NCI-H1105 treated with DMSO at 0.1 percent for 48 hours (cell line): ENCODE measurements around the gene NFIX.
A peak's percentile ranks its signal among the peaks of the same experiment; 100 is the strongest.

ENCODE experiments used
- DNase-seq: peaks from one replicate; lab custom pipeline; 2025; lab: John Stamatoyannopoulos, UW

Gene NFIX

GRCh38 chr19:13104848-13105711, 109.8 kb downstream of the NFIX start:
- DNase-seq = no peak

GRCh38 chr19:13109361-13110098, 114.3 kb downstream of the NFIX start:
- DNase-seq = no peak

DNA sequence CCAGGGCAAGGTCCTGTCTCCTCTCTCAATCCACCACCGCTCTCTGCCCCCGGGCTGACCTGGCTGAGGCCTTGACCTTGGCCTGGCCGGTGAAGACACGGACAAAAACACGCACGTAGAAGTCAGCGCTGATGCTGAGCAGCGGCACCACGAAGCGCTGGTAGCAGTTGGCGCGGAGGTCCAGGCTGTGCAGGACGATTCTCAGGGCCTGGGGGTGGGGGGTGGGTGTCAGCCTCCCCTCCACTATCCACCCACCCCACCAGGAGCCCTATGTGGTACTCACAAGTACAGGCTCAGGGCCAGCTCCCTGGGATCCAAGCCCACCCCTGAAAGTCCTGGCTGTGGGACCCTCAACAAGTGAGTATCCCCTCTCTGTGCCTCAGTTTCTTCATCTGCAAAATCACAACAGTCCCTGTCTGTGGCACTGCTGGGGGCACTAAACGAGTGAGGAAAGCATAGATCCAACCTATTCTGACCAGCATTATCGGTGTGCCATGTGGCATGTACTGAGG, 114.9 kb downstream of the NFIX start:
- DNase-seq = no peak

GRCh38 chr19:13112555-13112954, 117.3 kb downstream of the NFIX start:
- no peak for DNase-seq

GRCh38 chr19:13115936-13116281, 120.6 kb downstream of the NFIX start:
- DNase-seq = no peak

DNA sequence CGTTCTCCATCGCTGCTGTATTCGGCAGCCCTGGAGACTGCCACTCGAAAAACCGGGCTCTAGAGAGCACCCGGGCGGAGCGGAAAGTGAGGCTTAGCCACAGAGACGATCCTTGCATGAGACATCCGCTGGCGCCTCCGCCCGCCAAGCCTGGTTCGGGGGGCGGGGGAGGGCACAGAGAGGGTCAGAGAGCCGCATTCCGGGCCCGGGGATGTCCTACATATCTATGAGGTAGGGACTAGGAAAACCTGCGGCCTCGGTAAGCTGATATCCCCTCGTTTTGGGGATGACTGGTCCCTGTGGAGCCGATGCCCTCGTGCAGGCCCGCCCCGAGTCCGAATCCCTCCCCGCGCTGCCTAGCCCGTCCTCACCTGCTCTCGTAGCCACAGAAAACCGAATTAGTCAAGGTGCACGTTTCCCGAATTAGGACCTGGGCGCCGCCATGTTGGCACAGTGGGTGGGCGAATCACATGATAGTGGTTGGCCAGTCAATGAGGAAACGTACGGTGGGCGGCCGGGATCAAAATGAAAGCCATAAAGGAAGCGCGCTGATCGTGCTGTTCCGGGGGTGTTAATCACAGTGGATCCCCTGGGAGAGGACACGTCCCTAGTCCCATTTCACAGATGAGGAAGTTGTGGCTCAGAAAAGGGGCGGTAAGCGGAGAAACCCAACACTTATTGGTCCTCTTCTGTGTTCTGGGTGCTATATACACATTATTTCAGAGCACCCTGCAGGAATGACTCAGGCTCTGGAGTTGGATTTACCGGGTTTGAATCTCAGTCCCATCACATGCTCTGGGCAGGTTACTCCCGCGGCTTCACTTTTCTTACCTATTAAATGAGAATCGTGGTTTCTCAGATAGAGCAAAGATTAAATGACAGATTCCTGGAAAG, 121.3 kb downstream of the NFIX start, which contains the start of gene TRMT1:
Gene TRMT1 (minus strand): TSS at position 459 of the 894 bp plus-strand sequence. CDS start 341 bp downstream, at position 118.
- peak; percentile 87 for DNase-seq

DNA sequence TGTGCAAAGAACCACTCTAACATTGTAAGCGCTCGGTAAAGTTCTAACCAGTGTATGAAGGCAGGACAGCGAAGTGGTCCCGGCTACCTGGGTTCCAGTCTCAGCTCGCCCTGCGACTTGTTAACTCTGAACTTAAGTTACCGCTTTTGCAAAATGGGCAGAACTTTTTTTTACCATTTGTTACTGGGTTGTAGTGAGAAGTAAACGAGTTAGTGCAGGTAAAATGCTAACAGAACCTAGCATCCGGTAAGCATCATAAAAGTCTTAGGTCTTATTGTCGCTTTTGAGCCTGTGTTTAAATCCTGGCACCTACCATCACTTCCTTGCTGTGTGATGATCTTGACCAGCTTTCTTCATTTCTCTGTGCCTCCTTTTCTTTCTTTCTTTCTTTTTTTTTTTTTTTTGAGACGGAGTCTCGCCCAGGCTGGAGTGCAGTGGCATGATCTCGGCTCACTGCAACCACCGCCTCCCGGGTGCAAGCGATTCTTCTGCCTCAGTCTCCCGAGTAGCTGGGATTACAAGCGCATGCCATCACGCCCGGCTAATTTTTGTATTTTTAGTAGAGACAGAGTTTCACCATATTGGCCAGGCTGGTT, 122.0 kb downstream of the NFIX start:
- no peak for DNase-seq

GRCh38 chr19:13117772-13118423, 122.6 kb downstream of the NFIX start, which contains the start of gene NACC1:
Gene NACC1 (plus strand): TSS chr19:13118264. CDS start chr19:13135208, 16,944 bp downstream.
- DNase-seq = peak; percentile 89

GRCh38 chr19:13118424-13119193, 123.3 kb downstream of the NFIX start:
- peak; percentile 42 for DNase-seq

DNA sequence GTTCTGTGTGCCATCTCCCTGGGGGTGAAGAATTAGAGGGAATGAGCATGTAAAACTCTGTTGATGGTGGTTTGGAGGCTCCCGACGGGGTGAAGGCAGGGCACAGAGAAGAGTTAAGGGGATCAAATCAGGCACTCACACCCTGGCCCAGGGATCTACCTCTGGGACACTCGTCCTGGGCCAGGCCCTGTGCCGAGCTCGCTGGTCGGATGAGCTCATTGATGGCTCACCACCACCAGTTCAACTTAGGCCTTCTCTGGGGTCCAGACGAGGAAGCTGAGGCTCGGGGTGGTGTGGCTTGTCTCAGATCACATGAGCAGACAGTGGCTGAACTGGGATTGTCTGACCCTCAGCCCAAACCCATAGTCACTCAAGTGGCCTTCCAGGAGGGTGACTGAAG, 124.4 kb downstream of the NFIX start:
- no peak for DNase-seq

- no peak for DNase-seq
Measured at GRCh38 chr19:13120031-13120430, 124.8 kb downstream of the NFIX start.

GRCh38 chr19:13120817-13121216, 125.5 kb downstream of the NFIX start:
- no peak for DNase-seq

- no peak for DNase-seq
Measured at GRCh38 chr19:13121551-13122274, 126.4 kb downstream of the NFIX start.

DNA sequence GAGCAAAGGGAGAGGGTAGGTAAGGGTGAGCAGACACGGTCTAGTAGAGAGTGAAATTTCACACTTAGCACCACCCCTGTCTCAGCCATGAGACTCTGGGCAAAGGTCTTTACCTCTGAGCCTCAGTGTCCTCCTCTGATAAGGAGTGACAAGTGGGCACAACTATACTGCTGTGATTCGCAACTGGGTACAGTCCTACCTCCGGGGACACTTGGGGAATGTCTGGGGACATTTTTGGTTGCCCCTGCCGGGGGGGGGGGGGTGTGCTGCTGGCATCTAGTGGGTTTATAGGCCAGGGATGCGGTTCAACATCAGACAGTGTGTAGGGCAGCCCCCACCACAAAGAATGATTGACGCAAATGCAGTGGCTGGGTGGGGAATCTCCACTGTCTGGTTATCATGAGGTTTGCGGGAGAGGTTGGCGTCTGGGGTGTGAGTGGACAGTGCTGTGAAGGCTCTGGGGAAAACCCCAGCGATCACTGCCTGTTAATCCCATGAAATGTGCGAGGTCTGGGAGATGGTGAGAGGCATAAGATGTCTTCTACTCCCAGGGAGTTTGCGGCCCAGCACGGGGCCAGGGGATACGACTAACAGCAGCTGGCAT, 127.1 kb downstream of the NFIX start:
- no peak for DNase-seq

DNA sequence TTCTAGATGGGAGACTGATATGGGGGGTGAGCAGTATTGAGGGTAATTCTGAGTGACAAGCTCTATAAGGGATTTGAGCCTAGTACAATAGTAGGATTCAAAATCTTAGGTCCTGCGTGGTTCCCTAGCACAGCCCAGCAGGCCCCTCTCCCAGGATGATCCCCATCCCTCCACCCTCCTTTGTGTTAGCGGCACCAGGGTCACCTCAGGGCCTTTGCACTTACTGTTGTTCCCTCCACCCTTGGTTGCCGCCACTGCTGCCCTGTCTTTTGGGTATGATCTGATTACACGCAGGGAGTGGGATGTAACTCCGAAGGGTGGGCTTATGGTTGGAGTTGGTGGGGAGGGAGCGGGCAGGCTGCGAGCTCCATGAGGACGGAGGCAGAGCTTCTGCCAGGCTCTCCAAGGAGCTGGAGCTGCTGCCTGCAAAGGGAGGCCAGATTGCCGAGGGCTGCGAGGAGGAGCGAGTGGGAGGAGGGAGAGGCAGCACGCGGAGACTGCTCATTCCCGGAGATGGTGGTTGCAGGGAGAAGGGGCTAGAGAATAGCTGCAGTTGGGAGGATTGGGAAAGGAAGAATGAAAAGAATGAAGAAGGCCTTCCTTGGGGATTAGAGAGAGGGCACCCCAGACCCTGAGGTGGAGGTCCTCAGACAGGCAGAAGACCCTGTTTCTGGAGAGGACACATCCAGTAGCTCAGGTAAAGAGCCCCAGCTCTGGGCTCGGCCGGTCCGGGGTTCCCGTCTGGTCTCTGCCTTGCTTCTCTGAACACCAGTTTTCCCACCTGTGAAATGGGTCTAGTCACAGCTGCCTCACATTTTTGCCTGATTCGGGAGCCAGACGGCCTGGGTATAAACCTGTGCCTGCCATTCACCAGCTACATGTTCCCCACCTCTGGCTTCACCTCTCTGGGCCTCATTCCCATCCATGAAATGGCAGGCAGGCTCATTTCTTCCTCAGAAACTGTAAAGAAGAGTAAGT, 128.0 kb downstream of the NFIX start:
- no peak for DNase-seq

DNA sequence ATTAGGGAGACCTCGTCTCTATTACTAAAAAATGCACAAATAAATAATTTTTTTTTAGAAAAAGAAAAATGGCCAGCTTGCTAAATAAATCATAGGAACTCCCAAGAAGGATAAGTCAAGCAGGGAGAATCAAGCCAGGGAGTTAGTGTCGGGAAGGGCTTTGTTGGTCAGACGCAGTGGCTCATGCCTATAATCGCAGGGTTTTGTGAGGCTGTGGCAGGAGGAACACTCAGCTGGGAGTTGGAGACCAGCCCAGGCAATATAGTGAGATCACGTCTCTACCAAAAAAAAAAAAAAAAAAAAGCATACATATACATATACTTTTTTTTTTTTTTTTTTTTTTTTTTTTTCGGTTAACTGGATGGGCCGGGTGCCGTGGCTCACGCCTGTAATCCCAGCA, 131.8 kb downstream of the NFIX start:
- no peak for DNase-seq

DNA sequence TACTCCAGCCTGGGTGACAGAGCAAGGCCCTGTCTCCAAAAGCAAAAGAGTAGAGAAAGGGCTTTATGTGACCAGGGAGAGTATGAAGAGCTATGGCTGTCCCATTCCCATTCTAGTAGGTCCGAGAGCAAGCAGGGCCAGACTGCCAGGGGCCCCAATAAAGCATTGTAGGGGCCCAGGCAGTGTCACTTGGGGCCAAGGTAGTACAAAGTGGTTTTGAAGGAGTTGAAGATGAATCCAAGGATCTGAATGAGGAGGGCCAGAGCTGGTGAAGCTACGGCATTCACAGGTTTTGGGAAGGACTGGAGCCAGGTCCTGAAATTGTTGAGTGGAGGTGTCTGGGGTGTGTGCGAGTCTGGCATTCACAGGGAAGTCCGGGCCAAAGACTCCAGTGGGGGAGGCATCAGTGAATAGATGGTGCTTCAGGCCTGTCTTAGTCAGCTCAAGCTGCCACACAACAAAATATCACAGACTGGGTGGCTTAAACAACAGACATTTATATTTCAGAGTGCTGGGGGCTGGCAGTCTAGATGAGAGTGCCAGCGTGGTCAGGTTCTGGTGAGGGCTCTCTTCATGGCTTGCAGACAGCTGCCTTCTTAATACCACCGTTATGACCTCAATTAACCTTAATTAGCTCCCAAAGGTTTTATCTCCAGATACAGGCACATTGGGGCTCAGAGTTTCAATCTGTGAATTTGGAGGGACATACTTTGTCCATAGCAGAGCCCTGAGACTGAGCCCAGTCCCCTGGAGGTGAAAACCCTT, 132.7 kb downstream of the NFIX start:
- DNase-seq = no peak
